DND-41 (cell line): ENCODE measurements around the gene EMP1.

ENCODE experiments used
- ATAC-seq: fragments of 200-7000 bp; cut with Tn5 transposase; 3 replicates; pipeline ENCODE4 v1.9.1; 2021; ENCODE audit warnings: low read depth; ENCODE audit not compliant: insufficient read depth
- DNase-seq: peaks from one replicate; pipeline ENCODE4 v3.0.0-alpha.2; 2020
- H2AFZ ChIP-seq: 2 replicates; pipeline ENCODE4 v1.6.0; 2012; ENCODE audit warnings: low read depth, low read length
- H3K27ac ChIP-seq: 2 replicates; pipeline ENCODE4 v1.5.1; 2012; ENCODE audit warnings: low read length, inconsistent platforms
- H3K27me3 ChIP-seq: fragments of 200-600 bp; sonication (generic); 2 replicates; pipeline ENCODE4 v1.6.0; 2012; ENCODE audit warnings: low read length, mild to moderate bottlenecking, inconsistent platforms; ENCODE audit not compliant: insufficient read depth, poor library complexity
- H3K36me3 ChIP-seq: 2 replicates; pipeline ENCODE4 v1.5.1; 2012; ENCODE audit warnings: low read length, inconsistent platforms; ENCODE audit not compliant: insufficient read depth
- H3K4me1 ChIP-seq: 2 replicates; pipeline ENCODE4 v1.5.1; 2012; ENCODE audit warnings: mild to moderate bottlenecking, low read length; ENCODE audit not compliant: insufficient read depth
- H3K4me2 ChIP-seq: 2 replicates; pipeline ENCODE4 v1.6.0; 2012; ENCODE audit warnings: mild to moderate bottlenecking, moderate library complexity, low read length, inconsistent platforms; ENCODE audit not compliant: insufficient read depth
- H3K4me3 ChIP-seq, 2 experiments: fragments of 200-600 bp in 1 of 2; shearing (Covaris generic) in 1 of 2; 2 replicates each; pipeline ENCODE4 v1.5.1; 2012 to 2016; ENCODE audit warnings: inconsistent platforms in 2 of 2, low read length in 2 of 2, mild to moderate bottlenecking in 2 of 2, low read depth in 1 of 2, moderate library complexity in 1 of 2
- H3K79me2 ChIP-seq: 2 replicates; pipeline ENCODE4 v1.6.0; 2012; ENCODE audit warnings: low read length, inconsistent platforms; ENCODE audit not compliant: insufficient read depth
- H3K9ac ChIP-seq: 2 replicates; pipeline ENCODE4 v1.6.0; 2012; ENCODE audit warnings: low read depth, mild to moderate bottlenecking, inconsistent platforms, low read length, moderate library complexity
- H3K9me3 ChIP-seq: 2 replicates; pipeline ENCODE4 v1.5.1; 2012; ENCODE audit warnings: low read length, moderate library complexity, mild to moderate bottlenecking, inconsistent platforms; ENCODE audit not compliant: insufficient read depth, severe bottlenecking
- H4K20me1 ChIP-seq: 2 replicates; pipeline ENCODE4 v1.6.0; 2012; ENCODE audit warnings: low read length; ENCODE audit not compliant: insufficient read depth
- EZH2 ChIP-seq: IDR thresholded peaks from 3 replicates; pipeline ENCODE4 v1.6.1; 2012; ENCODE audit warnings: borderline replicate concordance, low read depth, mild to moderate bottlenecking, moderate library complexity, low read length, inconsistent platforms; ENCODE audit not compliant: severe bottlenecking
- TF ChIP-seq, protein P1 (sequence below): IDR thresholded peaks from 2 replicates; pipeline ENCODE4 v1.5.1; 2012; ENCODE audit warnings: borderline replicate concordance, low read length, moderate library complexity, mild to moderate bottlenecking; ENCODE audit not compliant: poor library complexity, severe bottlenecking; ENCODE audit errors: extremely low read depth

Gene EMP1

DNA sequence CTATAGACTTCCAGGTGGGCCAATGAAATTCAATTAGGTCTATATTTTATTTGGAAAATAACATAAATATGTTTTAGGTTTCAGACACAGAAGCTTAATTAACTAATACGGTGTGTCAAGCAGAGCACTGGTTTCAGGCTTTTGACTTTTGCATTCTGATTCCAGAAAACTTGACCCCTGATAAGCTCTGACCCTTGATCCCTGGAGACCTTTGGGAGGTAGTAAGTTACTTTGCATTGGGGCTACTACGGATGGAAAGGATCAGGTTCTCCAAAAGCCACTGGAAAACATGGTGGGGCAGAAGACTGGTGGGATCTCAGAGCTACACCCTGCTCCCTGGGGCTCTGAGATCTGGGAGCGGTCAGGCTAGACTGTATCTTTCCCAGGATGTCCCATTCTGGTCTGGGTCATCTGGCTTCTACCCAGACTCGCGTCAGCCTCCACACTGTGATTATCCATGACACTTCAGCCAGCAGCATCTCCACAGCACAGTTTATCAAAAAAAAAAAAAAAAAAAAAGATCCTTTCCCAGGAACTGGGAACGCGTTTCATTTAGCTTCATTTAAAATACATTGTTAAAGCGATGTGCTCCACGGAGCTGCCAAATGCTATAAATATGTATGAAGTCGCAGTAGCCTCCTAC lies 17.8 kb upstream of the EMP1 start:
- peak overlapping the region; percentile 52; the same call in 1 of the 2 replicates for H3K4me2 ChIP-seq
- no peaks in the 10 kb centered on the region for H3K9me3 ChIP-seq
- peaks cover 7% of the 10 kb centered on the region; the same call in 1 of the 2 replicates for H4K20me1 ChIP-seq
- no peak overlapping the region for H3K27ac ChIP-seq
- no peak overlapping the region for H3K4me3 ChIP-seq
- no peak for TF ChIP-seq EZH2
- TF ChIP-seq, protein P1, sequence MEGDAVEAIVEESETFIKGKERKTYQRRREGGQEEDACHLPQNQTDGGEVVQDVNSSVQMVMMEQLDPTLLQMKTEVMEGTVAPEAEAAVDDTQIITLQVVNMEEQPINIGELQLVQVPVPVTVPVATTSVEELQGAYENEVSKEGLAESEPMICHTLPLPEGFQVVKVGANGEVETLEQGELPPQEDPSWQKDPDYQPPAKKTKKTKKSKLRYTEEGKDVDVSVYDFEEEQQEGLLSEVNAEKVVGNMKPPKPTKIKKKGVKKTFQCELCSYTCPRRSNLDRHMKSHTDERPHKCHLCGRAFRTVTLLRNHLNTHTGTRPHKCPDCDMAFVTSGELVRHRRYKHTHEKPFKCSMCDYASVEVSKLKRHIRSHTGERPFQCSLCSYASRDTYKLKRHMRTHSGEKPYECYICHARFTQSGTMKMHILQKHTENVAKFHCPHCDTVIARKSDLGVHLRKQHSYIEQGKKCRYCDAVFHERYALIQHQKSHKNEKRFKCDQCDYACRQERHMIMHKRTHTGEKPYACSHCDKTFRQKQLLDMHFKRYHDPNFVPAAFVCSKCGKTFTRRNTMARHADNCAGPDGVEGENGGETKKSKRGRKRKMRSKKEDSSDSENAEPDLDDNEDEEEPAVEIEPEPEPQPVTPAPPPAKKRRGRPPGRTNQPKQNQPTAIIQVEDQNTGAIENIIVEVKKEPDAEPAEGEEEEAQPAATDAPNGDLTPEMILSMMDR, result no peak
- ATAC-seq (no peak), DNase-seq (no peak)
- no peaks in the 10 kb centered on the region for H3K36me3 ChIP-seq
- no peak overlapping the region for H2AFZ ChIP-seq
- H3K9ac ChIP-seq, result no peak overlapping the region
- H3K79me2 ChIP-seq, result no peaks in the 10 kb centered on the region
- peaks cover 20% of the 10 kb centered on the region for H3K4me1 ChIP-seq
- H3K27me3 ChIP-seq, result peaks cover 18% of the 10 kb centered on the region

DNA sequence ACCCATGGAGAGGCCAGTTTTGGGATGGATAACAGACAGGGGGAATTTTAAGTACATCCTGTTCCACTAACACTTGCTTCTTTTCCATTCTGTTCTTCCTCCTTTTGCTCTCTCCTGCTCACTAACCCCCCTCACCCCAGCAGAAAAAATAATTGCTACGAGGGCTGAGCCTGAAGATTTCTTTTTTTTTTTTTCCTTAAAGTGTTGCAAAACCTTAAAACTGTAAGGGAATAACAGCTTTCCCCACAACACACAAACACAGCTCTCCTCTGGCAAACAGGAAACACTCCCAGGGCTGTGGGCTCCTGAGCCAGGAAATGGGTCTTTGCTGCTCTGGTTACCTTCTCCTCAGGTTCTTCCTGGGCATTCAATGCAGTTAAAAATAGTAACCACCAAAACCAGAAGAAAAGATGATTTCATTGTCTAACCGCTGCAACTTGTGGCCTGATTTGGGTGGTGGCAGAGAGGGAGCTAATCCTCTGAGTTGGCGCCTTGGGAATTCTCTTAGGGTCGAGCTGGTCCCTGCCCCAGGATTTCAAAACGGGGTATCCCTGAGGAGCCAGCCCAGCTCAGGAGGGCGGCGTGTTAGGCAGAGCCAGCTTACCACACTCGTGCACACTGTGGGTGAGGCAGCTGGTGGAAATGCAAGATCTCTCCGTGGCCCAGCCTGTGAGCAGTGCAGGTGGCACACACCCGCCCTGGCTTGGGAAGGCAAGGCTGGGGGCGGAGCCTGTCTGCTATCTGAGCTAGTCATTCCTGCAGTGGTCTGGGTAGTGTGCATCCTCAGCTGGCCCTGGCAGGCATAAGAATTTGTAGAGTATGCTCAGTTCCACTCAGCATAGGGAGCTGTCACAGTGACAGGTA lies 17.1 kb upstream of the EMP1 start:
- Histone ChIP-seq H3K27ac (no peak overlapping the region), H4K20me1 (peaks cover 7% of the 10 kb centered on the region; the same call in 1 of the 2 replicates), H3K27me3 (peaks cover 23% of the 10 kb centered on the region), H3K4me3 (no peak overlapping the region), H3K36me3 (no peaks in the 10 kb centered on the region), H3K79me2 (no peaks in the 10 kb centered on the region), H2AFZ (no peak overlapping the region), H3K9me3 (no peaks in the 10 kb centered on the region), H3K4me2 (peak overlapping the region; percentile 52), H3K9ac (no peak overlapping the region), H3K4me1 (peaks cover 20% of the 10 kb centered on the region)
- DNase-seq (peak; percentile 68), ATAC-seq (peak; percentile 98)
- no peak for TF ChIP-seq EZH2
- TF ChIP-seq, protein P1, result no peak

GRCh38 chr12:13181375-13182070 lies 15.0 kb upstream of the EMP1 start:
- ATAC-seq, result no peak
- H2AFZ ChIP-seq, result no peak overlapping the region
- no peak for DNase-seq
- no peaks in the 10 kb centered on the region for H3K79me2 ChIP-seq
- peaks cover 20% of the 10 kb centered on the region for H3K4me1 ChIP-seq
- TF ChIP-seq, protein P1, result no peak
- TF ChIP-seq EZH2, result no peak
- H4K20me1 ChIP-seq, result peaks cover 7% of the 10 kb centered on the region; the same call in 1 of the 2 replicates
- no peak overlapping the region for H3K9ac ChIP-seq
- H3K4me3 ChIP-seq, result no peak overlapping the region
- H3K27ac ChIP-seq, result no peak overlapping the region
- no peaks in the 10 kb centered on the region for H3K36me3 ChIP-seq
- H3K27me3 ChIP-seq, result peaks cover 16% of the 10 kb centered on the region
- H3K9me3 ChIP-seq, result no peaks in the 10 kb centered on the region
- H3K4me2 ChIP-seq, result no peak overlapping the region
